GM23248 (cell line): Measurements from ENCODE around the gene LPIN1.

ENCODE experiments used
- EZH2 ChIP-seq: fragments of 200-600 bp; sonication (generic); IDR thresholded peaks from 2 replicates; pipeline ENCODE4 v1.6.1; 2018; ENCODE audit warnings: antibody characterized with exemption, mild to moderate bottlenecking; ENCODE audit not compliant: insufficient read depth, poor library complexity, severe bottlenecking
- EZH2phosphoT487 ChIP-seq: fragments of 200-600 bp; sonication (generic); IDR thresholded peaks from 2 replicates; pipeline ENCODE4 v1.6.1; 2018; ENCODE audit warnings: antibody characterized with exemption, moderate library complexity, mild to moderate bottlenecking, low read depth; ENCODE audit not compliant: insufficient read depth

DNA sequence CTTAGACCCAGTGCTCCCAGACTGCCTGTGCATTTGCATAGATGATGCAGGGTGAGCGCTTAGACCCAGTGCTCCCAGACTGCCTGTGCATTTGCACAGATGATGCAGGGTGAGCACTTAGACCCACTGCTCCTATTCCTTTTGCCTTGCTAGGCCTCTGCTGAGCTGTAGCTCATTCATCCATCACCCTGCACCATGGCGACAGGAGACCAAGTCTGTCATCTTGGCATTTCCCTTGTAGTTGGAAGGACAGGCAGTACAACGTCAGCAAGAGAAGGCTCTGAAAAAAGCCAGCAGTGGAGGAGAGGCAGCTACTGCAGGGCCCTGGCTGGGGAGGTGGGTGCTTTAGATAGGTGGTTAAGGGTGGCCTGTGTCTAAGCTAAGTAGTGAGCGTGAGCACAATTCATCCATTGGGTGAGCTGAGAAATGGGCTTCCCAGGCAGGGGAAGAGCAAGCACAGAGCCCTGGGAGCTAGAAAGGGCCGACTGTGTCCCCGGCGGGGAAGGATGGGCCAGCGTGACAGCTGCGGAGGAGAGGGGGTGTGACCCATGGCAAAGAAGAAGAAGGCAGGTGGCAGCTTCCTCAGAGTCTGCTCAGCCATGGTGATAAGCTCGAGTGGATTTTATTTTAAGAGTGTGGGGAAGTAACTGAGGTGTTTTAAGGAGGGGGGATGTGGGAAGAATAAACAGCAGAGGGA, 108.8 kb downstream of the LPIN1 start:
- TF ChIP-seq EZH2 (no peak), EZH2phosphoT487 (no peak)
